Measurements from ENCODE around the gene RFX3.

- TF ChIP-seq CTCF (IDR thresholded peaks at IDR 0.05) (no peak), POLR2A (IDR thresholded peaks at IDR 0.05) (no peak)
These were observed 33.6 kb downstream of the RFX3 start for GRCh38 chr9:3492214-3492613.

Measured in body of pancreas (tissue), 4 donors.